ENCODE data around the gene FNIP2. TPM values are rescaled to one million over a fixed set of nuclear protein-coding genes. Genes with fewer than 3 reads are reported as not detected.

FNIP2 gene
- total and polyA plus RNA-seq, 9 of the 15 experiments (the other 6 are each of a cell fraction or from before 2014, with no cell fraction given), result 1.7 to 15.5 (median 8.3) TPM

DNA sequence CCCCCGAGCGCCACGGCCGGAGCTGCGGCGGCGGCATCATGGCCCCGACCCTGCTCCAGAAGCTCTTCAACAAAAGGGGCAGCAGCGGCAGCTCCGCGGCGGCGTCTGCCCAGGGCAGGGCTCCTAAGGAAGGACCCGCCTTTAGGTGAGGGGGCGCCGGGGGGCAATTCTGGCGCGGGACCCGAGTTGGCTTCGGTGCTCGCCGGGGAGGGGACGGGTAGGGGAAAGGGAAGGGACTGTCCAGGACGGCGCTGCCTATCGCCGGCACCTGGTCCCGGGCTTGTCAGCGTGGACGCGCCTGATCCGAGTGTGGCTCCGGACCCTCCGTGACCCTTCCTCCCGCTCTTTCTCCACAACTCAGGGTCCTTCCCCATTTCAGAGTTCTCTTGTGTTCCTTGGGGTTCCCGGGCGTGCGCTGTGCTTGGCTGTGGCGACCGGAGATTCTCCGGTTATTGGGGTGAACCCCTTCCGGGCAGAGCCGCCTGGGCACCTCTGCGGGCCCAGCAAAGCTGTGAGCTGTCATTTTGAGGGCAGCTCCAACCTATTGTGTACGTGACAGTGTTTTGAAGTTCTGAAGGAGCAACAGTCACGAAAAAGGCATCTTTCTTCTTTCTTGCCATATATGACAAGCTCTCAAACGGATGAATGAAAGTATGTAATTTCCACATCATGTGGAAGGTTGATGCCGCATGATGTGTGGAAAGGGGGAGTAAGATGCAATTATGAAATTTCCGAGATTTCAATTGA is 522 bp downstream of the FNIP2 start (continued):
- TF ChIP-seq, protein P1, sequence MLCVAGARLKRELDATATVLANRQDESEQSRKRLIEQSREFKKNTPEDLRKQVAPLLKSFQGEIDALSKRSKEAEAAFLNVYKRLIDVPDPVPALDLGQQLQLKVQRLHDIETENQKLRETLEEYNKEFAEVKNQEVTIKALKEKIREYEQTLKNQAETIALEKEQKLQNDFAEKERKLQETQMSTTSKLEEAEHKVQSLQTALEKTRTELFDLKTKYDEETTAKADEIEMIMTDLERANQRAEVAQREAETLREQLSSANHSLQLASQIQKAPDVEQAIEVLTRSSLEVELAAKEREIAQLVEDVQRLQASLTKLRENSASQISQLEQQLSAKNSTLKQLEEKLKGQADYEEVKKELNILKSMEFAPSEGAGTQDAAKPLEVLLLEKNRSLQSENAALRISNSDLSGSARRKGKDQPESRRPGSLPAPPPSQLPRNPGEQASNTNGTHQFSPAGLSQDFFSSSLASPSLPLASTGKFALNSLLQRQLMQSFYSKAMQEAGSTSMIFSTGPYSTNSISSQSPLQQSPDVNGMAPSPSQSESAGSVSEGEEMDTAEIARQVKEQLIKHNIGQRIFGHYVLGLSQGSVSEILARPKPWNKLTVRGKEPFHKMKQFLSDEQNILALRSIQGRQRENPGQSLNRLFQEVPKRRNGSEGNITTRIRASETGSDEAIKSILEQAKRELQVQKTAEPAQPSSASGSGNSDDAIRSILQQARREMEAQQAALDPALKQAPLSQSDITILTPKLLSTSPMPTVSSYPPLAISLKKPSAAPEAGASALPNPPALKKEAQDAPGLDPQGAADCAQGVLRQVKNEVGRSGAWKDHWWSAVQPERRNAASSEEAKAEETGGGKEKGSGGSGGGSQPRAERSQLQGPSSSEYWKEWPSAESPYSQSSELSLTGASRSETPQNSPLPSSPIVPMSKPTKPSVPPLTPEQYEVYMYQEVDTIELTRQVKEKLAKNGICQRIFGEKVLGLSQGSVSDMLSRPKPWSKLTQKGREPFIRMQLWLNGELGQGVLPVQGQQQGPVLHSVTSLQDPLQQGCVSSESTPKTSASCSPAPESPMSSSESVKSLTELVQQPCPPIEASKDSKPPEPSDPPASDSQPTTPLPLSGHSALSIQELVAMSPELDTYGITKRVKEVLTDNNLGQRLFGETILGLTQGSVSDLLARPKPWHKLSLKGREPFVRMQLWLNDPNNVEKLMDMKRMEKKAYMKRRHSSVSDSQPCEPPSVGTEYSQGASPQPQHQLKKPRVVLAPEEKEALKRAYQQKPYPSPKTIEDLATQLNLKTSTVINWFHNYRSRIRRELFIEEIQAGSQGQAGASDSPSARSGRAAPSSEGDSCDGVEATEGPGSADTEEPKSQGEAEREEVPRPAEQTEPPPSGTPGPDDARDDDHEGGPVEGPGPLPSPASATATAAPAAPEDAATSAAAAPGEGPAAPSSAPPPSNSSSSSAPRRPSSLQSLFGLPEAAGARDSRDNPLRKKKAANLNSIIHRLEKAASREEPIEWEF (CRISPR knock-in tag; IDR thresholded peaks at IDR 0.05), result no peak
- no peak for TF ChIP-seq SP1 (CRISPR knock-in tag; IDR thresholded peaks at IDR 0.05)
- TF ChIP-seq ZNF354B (CRISPR knock-in tag; IDR thresholded peaks at IDR 0.05), result no peak
- no peak for TF ChIP-seq USF2 (CRISPR knock-in tag; IDR thresholded peaks at IDR 0.05)
- TF ChIP-seq, protein P2, sequence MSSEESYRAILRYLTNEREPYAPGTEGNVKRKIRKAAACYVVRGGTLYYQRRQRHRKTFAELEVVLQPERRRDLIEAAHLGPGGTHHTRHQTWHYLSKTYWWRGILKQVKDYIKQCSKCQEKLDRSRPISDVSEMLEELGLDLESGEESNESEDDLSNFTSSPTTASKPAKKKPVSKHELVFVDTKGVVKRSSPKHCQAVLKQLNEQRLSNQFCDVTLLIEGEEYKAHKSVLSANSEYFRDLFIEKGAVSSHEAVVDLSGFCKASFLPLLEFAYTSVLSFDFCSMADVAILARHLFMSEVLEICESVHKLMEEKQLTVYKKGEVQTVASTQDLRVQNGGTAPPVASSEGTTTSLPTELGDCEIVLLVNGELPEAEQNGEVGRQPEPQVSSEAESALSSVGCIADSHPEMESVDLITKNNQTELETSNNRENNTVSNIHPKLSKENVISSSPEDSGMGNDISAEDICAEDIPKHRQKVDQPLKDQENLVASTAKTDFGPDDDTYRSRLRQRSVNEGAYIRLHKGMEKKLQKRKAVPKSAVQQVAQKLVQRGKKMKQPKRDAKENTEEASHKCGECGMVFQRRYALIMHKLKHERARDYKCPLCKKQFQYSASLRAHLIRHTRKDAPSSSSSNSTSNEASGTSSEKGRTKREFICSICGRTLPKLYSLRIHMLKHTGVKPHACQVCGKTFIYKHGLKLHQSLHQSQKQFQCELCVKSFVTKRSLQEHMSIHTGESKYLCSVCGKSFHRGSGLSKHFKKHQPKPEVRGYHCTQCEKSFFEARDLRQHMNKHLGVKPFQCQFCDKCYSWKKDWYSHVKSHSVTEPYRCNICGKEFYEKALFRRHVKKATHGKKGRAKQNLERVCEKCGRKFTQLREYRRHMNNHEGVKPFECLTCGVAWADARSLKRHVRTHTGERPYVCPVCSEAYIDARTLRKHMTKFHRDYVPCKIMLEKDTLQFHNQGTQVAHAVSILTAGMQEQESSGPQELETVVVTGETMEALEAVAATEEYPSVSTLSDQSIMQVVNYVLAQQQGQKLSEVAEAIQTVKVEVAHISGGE (CRISPR knock-in tag; IDR thresholded peaks at IDR 0.05), result no peak
- TF ChIP-seq E2F6 (IDR thresholded peaks at IDR 0.05; ENCODE audit: borderline replicate concordance in 1 of 2, extremely low read depth in 1 of 2, insufficient read depth in 1 of 2, insufficient read length in 1 of 2, low read depth in 1 of 2, low read length in 1 of 2, poor library complexity in 1 of 2, severe bottlenecking in 1 of 2), result peak in 1 of 2 experiments; percentile 43
- TF ChIP-seq SMARCE1 (IDR thresholded peaks at IDR 0.05), result peak; percentile 41; the same call in 1 of the 2 replicates
- TF ChIP-seq RBFOX2 (IDR thresholded peaks at IDR 0.05; ENCODE audit: low read depth, low read length), result peak; percentile 74
- TF ChIP-seq MAZ (CRISPR knock-in tag; conservative IDR thresholded peaks at IDR 0.05 in 1 of 2, IDR thresholded peaks at IDR 0.05 in 1 of 2), result peak in 1 of 2 experiments; percentile 36; a peak in 1 of 4 replicates

Data from K562 (cell line).